ENCODE results near the gene ZNF823.

The ZNF823 gene

GRCh38 chr19:11759805-11760204 lies 21.1 kb upstream of the ZNF823 start:
- FAIRE-seq (no peak), DNase-seq (ENCODE audit: insufficient read length, low spot score) (no peak)
- no peak for TF ChIP-seq POLR2A (IDR thresholded peaks at IDR 0.05; ENCODE audit: low read depth, low read length)

- TF ChIP-seq POLR2A (IDR thresholded peaks at IDR 0.05; ENCODE audit: low read depth, low read length), result no peak
- no peak for FAIRE-seq
- no peak for DNase-seq (ENCODE audit: insufficient read length, low spot score)
These were observed 18.2 kb upstream of the ZNF823 start for GRCh38 chr19:11756965-11757364.

DNA sequence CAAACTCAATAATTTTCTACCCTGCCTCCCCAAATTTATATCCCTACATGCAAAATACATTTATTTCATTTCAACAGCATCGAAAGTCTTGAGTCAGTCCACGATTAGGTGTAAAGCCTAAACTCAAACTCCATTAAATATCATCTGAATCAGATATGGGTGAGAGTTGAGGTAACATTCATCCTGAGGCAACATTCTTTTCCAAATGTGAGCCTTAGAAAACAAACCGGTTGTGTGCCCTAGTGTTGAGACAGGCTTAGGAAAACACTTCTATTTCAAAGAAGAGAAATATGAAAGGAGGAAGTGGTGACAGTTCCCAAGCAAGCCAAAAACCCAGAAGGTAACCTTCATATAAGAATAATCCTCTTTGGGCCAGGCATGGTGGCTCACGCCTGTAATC lies 15.9 kb upstream of the ZNF823 start:
- TF ChIP-seq POLR2A (IDR thresholded peaks at IDR 0.05; ENCODE audit: low read depth, low read length), result no peak
- DNase-seq (ENCODE audit: insufficient read length, low spot score) (no peak), FAIRE-seq (no peak)

GRCh38 chr19:11752244-11752736 lies 13.5 kb upstream of the ZNF823 start:
- DNase-seq (ENCODE audit: insufficient read length, low spot score), result no peak
- FAIRE-seq, result no peak
- no peak for TF ChIP-seq POLR2A (IDR thresholded peaks at IDR 0.05; ENCODE audit: low read depth, low read length)

- no peak for FAIRE-seq
- DNase-seq (ENCODE audit: insufficient read length, low spot score), result no peak
- TF ChIP-seq POLR2A (IDR thresholded peaks at IDR 0.05; ENCODE audit: low read depth, low read length), result no peak
These were observed 11.0 kb upstream of the ZNF823 start for GRCh38 chr19:11749751-11750150.

DNA sequence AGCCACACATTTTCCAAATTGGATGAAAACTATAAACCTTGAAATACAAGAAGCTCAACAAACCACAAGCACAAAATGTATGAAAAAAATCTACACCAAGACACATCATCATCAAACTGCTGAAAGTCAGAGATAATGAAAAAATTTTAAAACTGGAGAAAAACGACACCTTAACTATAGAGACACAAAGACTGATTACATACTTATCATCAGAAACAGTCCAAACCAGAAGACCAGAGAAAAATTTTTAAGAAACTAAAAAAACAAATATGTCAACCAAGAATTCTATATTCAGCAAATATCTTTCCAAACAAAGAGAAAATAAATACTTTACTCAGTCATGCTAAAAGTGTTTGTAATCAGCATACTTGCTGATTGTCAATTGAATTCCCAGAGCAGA lies 8.5 kb upstream of the ZNF823 start:
- FAIRE-seq (no peak), DNase-seq (ENCODE audit: insufficient read length, low spot score) (no peak)
- TF ChIP-seq POLR2A (IDR thresholded peaks at IDR 0.05; ENCODE audit: low read depth, low read length), result no peak

- no peak for TF ChIP-seq POLR2A (IDR thresholded peaks at IDR 0.05; ENCODE audit: low read depth, low read length)
- FAIRE-seq (no peak), DNase-seq (ENCODE audit: insufficient read length, low spot score) (no peak)
These were observed 7.1 kb upstream of the ZNF823 start for GRCh38 chr19:11745869-11746268.

DNA sequence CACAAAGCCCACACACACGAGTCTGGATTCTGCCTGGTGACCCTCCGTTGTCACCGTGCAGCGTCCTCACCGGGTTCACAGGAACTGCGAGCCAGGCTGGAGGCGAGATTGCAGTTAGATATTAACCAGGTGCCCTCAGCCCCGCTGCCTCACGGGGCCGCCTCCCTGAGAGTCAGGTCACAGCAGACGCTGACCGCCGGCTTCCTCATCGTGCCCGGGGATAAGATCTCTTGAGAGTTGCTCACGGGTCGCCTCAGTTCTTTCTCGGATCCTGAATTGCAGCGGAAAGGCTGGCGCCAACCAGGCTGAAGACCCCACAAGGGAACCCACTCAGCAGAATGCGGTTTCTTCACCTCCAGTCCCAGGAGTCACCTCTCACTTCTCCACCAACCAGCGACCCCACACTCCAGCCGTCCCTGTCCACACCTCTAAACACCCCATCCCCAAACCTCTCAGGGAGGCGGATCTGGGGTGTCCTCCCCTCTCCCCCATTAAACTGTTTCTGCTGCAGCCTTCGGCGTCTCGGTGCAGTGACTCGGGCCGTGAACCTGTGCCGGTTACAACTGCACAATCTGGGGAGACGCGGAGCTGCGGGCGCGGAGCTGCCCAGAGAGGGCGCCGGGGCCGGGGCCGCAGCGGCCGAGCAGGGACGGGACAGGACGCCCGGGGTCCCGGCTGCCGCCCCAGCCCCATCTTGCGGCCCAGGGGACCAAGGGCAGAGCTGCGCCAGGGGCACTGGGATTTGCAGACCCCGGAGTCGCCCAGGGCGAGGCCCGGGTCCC lies 591 bp downstream of the ZNF823 start:
- TF ChIP-seq POLR2A (IDR thresholded peaks at IDR 0.05; ENCODE audit: low read depth, low read length), result no peak
- FAIRE-seq (no peak), DNase-seq (ENCODE audit: insufficient read length, low spot score) (peak; percentile 15)

- TF ChIP-seq POLR2A (IDR thresholded peaks at IDR 0.05; ENCODE audit: low read depth, low read length), result no peak
- no peak for FAIRE-seq
- peak; percentile 22 for DNase-seq (ENCODE audit: insufficient read length, low spot score)
These were observed 2.0 kb downstream of the ZNF823 start for GRCh38 chr19:11736696-11737095.

GRCh38 chr19:11735375-11735774 lies 3.4 kb downstream of the ZNF823 start:
- FAIRE-seq (no peak), DNase-seq (ENCODE audit: insufficient read length, low spot score) (no peak)
- no peak for TF ChIP-seq POLR2A (IDR thresholded peaks at IDR 0.05; ENCODE audit: low read depth, low read length)

DNA sequence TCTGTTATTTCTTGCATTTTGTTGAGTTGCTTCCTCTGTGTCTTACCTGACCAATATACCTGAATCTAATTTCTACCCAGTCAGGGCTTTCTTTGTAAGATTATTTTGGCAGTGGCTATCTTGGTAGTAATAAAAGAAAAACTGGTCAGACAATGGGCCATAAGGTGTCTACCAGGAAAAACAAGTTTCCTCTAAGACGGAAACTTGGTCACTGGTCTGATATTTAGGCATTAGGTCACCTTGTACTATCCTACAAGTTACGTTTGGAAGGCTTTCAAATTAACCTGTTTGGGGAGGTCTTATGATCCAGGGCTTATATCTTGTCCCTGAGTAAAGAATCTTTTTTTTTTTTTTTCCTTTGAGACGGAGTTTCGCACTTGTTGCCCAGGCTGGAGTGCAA lies 9.2 kb downstream of the ZNF823 start:
- no peak for TF ChIP-seq POLR2A (IDR thresholded peaks at IDR 0.05; ENCODE audit: low read depth, low read length)
- no peak for DNase-seq (ENCODE audit: insufficient read length, low spot score)
- no peak for FAIRE-seq

DNA sequence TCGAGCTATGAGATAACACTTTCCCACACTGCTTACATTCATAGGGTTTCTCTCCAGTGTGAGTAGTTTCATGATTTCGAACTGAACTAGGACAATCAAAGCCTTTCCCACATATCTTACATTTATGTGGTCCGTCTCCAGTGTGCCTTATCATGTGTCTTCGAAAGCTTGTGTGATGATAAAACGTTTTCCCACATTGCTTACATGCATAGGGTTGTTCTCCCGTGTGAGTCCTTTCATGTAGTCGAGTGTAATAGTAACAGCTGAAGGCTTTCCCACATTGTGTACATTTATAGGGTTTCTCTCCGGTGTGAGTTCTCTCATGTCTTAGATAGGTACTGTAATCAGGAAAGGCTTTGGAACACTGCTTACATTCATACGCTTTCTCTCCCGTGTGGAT lies 16.3 kb downstream of the ZNF823 start:
- TF ChIP-seq POLR2A (IDR thresholded peaks at IDR 0.05; ENCODE audit: low read depth, low read length), result no peak
- no peak for FAIRE-seq
- no peak for DNase-seq (ENCODE audit: insufficient read length, low spot score)

DNA sequence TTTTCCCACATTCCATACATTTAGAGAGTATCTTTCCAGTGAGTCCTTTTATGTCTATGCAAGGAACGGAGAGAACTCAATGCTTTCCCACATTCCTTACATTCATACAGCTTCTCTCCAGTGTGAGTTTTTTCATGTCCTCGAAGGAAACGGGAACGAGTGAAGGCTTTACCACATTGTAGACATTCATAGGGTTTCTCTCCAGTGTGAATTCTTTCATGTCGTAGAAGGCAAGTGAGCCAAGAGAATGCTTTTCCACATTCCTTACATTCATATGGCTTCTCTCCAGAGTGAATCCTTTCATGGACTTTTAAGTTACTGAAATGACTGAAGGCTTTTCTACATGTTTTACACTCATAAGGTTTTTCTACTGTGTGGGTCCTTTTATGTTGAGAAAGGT lies 17.1 kb downstream of the ZNF823 start:
- FAIRE-seq, result no peak
- no peak for DNase-seq (ENCODE audit: insufficient read length, low spot score)

GRCh38 chr19:11710313-11710712 lies 28.4 kb downstream of the ZNF823 start:
- DNase-seq (ENCODE audit: insufficient read length, low spot score), result no peak
- no peak for FAIRE-seq
- no peak for TF ChIP-seq POLR2A (IDR thresholded peaks at IDR 0.05; ENCODE audit: low read depth, low read length)

More for the DNA sequence above, 17.1 kb downstream of the ZNF823 start:
- no peak for TF ChIP-seq POLR2A (IDR thresholded peaks at IDR 0.05; ENCODE audit: low read depth, low read length)

DNA sequence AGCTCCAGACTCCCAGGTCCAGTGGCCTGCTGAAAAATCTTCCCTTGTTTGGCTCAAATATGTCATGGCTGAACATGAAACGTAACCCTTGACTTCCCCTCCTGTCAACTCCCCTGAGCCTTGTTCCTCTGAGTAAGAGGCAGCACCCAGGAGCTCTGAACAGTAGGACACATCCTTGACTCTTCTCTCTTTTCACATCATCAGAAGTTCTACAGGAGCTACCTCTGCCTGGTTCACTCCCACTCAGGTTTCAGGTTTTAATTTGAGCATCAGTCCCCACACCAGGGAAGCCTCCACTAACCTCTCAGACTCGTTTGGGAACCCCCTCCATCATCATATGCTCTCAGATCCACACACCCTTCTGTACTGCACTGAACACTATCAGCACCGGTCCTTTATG lies 30.3 kb downstream of the ZNF823 start:
- TF ChIP-seq POLR2A (IDR thresholded peaks at IDR 0.05; ENCODE audit: low read depth, low read length), result no peak
- DNase-seq (ENCODE audit: insufficient read length, low spot score) (no peak), FAIRE-seq (no peak)

Measured in H54 (cell line).